K562 (cell line): Measurements from ENCODE around the gene POLR2H. TPM values are rescaled to one million over a fixed set of nuclear protein-coding genes. Genes with fewer than 3 reads are reported as not detected.
A peak's percentile ranks its signal among the peaks of the same experiment; 100 is the strongest.

ENCODE experiments used
- ATAC-seq: fragments of 200-7000 bp; cut with Tn5 transposase; 3 replicates; pipeline ENCODE4 v1.9.1; 2020; ENCODE audit warnings: moderate library complexity
- BruUV-seq: library from RNA; stranded (reverse); fragments of 400-500 nt; replicated peaks from 2 replicates; lab custom pipeline; 2021; lab: Mats Ljungman, UMichigan
- CTCF ChIA-PET: fragments of 300-600 bp; formaldehyde crosslinking; extraction: SDS; loops from one replicate; lab custom pipeline; 2021; ENCODE audit warnings: low intra/inter-chr PET ratio; lab: Yijun Ruan, JAX
- POLR2A ChIA-PET: fragments of 300-600, 350-650 bp; sonication (Branson Sonifier 250); formaldehyde crosslinking; extraction: SDS; loops from one replicate; lab custom pipeline; 2021; ENCODE audit warnings: antibody characterized with exemption, inconsistent platforms; lab: Yijun Ruan, JAX
- DNase-seq, 4 experiments: peaks; one replicate each; pipeline versions ENCODE4 v3.0.0 to v3.0.0-alpha.2; 2011 to 2018; ENCODE audit warnings: low spot score in 3 of 4, mixed read lengths in 3 of 4; ENCODE audit errors: extremely low read depth in 1 of 4
- FAIRE-seq: peaks from 2 replicates; lab custom pipeline; 2011; peaks lifted over from hg19 to GRCh38; lab: Jason Lieb, UNC
- H2AFZ ChIP-seq: 2 replicates; pipeline ENCODE4 v1.6.0; 2011; ENCODE audit warnings: low read depth, low read length, control low read depth, inconsistent platforms
- H3K27ac ChIP-seq: fragments of 200-600 bp; 3 replicates; pipeline ENCODE4 v1.8.0; 2011; ENCODE audit warnings: low read depth, mild to moderate bottlenecking, control low read depth, inconsistent platforms, low read length, moderate library complexity, mixed read lengths; ENCODE audit errors: extremely low read depth
- H3K27me3 ChIP-seq, 2 experiments: fragments of 300-600 bp in 1 of 2; 2 replicates in 1 of 2; 3 replicates in 1 of 2; pipeline versions ENCODE4 v1.6.0 to v1.8.0; 2011; ENCODE audit warnings: inconsistent platforms in 2 of 2, low read length in 2 of 2, mild to moderate bottlenecking in 1 of 2, mixed read lengths in 1 of 2, moderate library complexity in 1 of 2; ENCODE audit not compliant: control insufficient read depth in 2 of 2, insufficient read depth in 2 of 2
- H3K36me3 ChIP-seq: fragments of 300-600 bp; 3 replicates; pipeline ENCODE4 v1.8.0; 2011; ENCODE audit warnings: mild to moderate bottlenecking, low read length, inconsistent platforms; ENCODE audit not compliant: control insufficient read depth, insufficient read depth
- H3K4me1 ChIP-seq, 2 experiments: fragments of 200-600 bp in 1 of 2; replicated peaks in 1 of 2; 2 replicates in 1 of 2; 3 replicates in 1 of 2; pipeline versions ENCODE4 v1.5.1 to v1.8.0; 2011; ENCODE audit warnings: inconsistent platforms in 2 of 2, low read length in 2 of 2, mild to moderate bottlenecking in 1 of 2, mixed read lengths in 1 of 2, moderate library complexity in 1 of 2; ENCODE audit not compliant: control insufficient read depth in 2 of 2, insufficient read depth in 2 of 2
- H3K4me2 ChIP-seq: 2 replicates; pipeline ENCODE4 v1.6.1; 2011; ENCODE audit warnings: low read length, control low read depth, inconsistent platforms, mixed read lengths; ENCODE audit not compliant: insufficient read depth
- H3K4me3 ChIP-seq: fragments of 200-600 bp; sonication (generic), shearing (Covaris generic); 2 replicates; pipeline ENCODE4 v1.5.1; 2016; ENCODE audit warnings: control low read depth, inconsistent platforms
- H3K79me2 ChIP-seq: fragments of 200-600 bp; 3 replicates; pipeline ENCODE4 v1.8.0; 2011; ENCODE audit warnings: low read length, inconsistent platforms; ENCODE audit not compliant: control insufficient read depth, insufficient read depth
- H3K9ac ChIP-seq, 2 experiments: 2 replicates each; pipeline versions ENCODE4 v1.6.0 to v1.6.1; 2011; ENCODE audit warnings: low read depth in 2 of 2, low read length in 2 of 2, control low read depth in 1 of 2, inconsistent platforms in 1 of 2, mild to moderate bottlenecking in 1 of 2, mixed read lengths in 1 of 2; ENCODE audit not compliant: insufficient read depth in 1 of 2
- H3K9me1 ChIP-seq: one replicate; pipeline ENCODE4 v1.6.0; 2011; ENCODE audit warnings: inconsistent platforms, mild to moderate bottlenecking, low read length, moderate library complexity; ENCODE audit not compliant: control insufficient read depth, insufficient read depth
- H3K9me3 ChIP-seq: replicated peaks from 2 replicates; pipeline ENCODE4 v1.5.1; 2011; ENCODE audit warnings: low read depth, low read length, inconsistent platforms; ENCODE audit not compliant: control insufficient read depth, insufficient read depth
- H4K20me1 ChIP-seq: replicated peaks from 2 replicates; pipeline ENCODE4 v1.6.1; 2011; ENCODE audit warnings: low read length, inconsistent platforms, mixed read lengths; ENCODE audit not compliant: control insufficient read depth, insufficient read depth
- ATF1 ChIP-seq, 2 experiments: fragments of 450-650 bp in 1 of 2; IDR thresholded peaks; 2 replicates each; pipeline ENCODE4 v1.6.1; 2016; ENCODE audit warnings: missing compliant biosample characterization in 1 of 2, missing genetic modification characterization in 1 of 2
- FOXM1 ChIP-seq, 2 experiments: fragments of 450-650 bp in 1 of 2; sonication (generic) in 1 of 2; formaldehyde crosslinking in 1 of 2; IDR thresholded peaks; 2 replicates each; pipeline versions ENCODE4 v1.6.1 to v1.9.0; 2017 to 2022; ENCODE audit warnings: low read depth in 2 of 2, mild to moderate bottlenecking in 2 of 2, missing genetic modification reagents in 1 of 2, moderate library complexity in 1 of 2
- FUS ChIP-seq: fragments of 200-400 bp; formaldehyde crosslinking; optimal IDR thresholded peaks from 2 replicates; pipeline ENCODE3; 2017; ENCODE audit warnings: low read depth, low read length
- HCFC1 ChIP-seq: IDR thresholded peaks from 2 replicates; pipeline ENCODE4 v1.6.1; 2012; ENCODE audit warnings: low read depth, low read length, improper control_type of control experiment
- MEIS2 ChIP-seq: fragments of 450-650 bp; IDR thresholded peaks from 2 replicates; pipeline ENCODE4 v1.6.1; 2014; ENCODE audit warnings: mild to moderate bottlenecking; ENCODE audit not compliant: partially characterized antibody
- NFATC3 ChIP-seq: fragments of 450-650 bp; IDR thresholded peaks from 2 replicates; pipeline ENCODE4 v1.6.1; 2017; ENCODE audit warnings: mild to moderate bottlenecking
- NFE2L1 ChIP-seq: fragments of 450-650 bp; IDR thresholded peaks from 2 replicates; pipeline ENCODE4 v1.6.1; 2016; ENCODE audit warnings: missing genetic modification characterization, low read depth, mild to moderate bottlenecking, missing compliant biosample characterization, moderate library complexity, borderline replicate concordance
- NR4A1 ChIP-seq, 2 experiments: fragments of 250-450 bp in 1 of 2; fragments of 450-650 bp in 1 of 2; sonication (Bioruptor Pico) in 1 of 2; IDR thresholded peaks; 2 replicates each; pipeline versions ENCODE4 v1.4.0 to v1.6.1; 2016 to 2020; ENCODE audit warnings: mild to moderate bottlenecking in 2 of 2, missing compliant biosample characterization in 1 of 2, missing genetic modification characterization in 1 of 2, moderate library complexity in 1 of 2
- TAF7 ChIP-seq: fragments of 450-650 bp; IDR thresholded peaks from 2 replicates; pipeline ENCODE4 v1.6.1; 2016; ENCODE audit warnings: missing genetic modification characterization, missing compliant biosample characterization
- ZC3H8 ChIP-seq: fragments of 450-650 bp; IDR thresholded peaks from 2 replicates; pipeline ENCODE4 v1.6.1; 2017
- ZNF263 ChIP-seq: sonication (generic); formaldehyde crosslinking; IDR thresholded peaks from 2 replicates; pipeline ENCODE4 v1.8.0; 2022; ENCODE audit warnings: mild to moderate bottlenecking, missing genetic modification reagents, borderline replicate concordance
- WGBS: fragments of 100-300 bp; shearing (Covaris generic); methylation state at CpG from one replicate; pipeline ENCODE4 v1.1.6; 2016; ENCODE audit warnings: low coverage, mixed read lengths; ENCODE audit not compliant: insufficient coverage; ENCODE audit errors: missing lambda C conversion rate; 5-methylcytosine and 5-hydroxymethylcytosine counted together
- in situ Hi-C: fragments of 300-500 bp; cut with MboI; formaldehyde crosslinking; loops from 4 replicates; pipeline ENCODE4 v1.15.0; 2018; ENCODE audit warnings: inconsistent platforms, mixed read lengths
- intact Hi-C: fragments of 100-400 bp; cut with micrococcal nuclease; formaldehyde crosslinking; loops from 2 replicates; pipeline ENCODE4 v1.14.2; 2022
- polyA plus RNA-seq, 8 experiments: library from polyadenylated mRNA; depleted of rRNA in 4 of 8; stranded (reverse) in 5 of 8; unstranded in 3 of 8; fragments of >200 nt; fragmentation: Nextera tagmentation in 2 of 8; fragmentation: Illumina TruSeq in 1 of 8; extraction: Ambion mirVana in 2 of 8; extraction: Trizol in 1 of 8; gene quantifications; 2 replicates each; pipeline versions ENCODE4 v1.2.1 to v1.2.3, GENCODE V29; 2011 to 2014; ENCODE audit warnings: inconsistent platforms in 1 of 8, missing spikeins in 1 of 8
- total RNA-seq, 7 experiments: library from RNA; depleted of rRNA in 6 of 7; stranded (reverse); fragments of >200 nt in 6 of 7; fragmentation: Illumina TruSeq in 2 of 7; extraction: Trizol in 2 of 7; gene quantifications; 2 replicates each; pipeline versions ENCODE4 v1.2.1 to v1.2.3, GENCODE V29; 2011 to 2021; ENCODE audit warnings: low replicate concordance in 1 of 7
- TF ChIP-seq, protein P1 (sequence below): sonication (generic); formaldehyde crosslinking; IDR thresholded peaks from 2 replicates; pipeline ENCODE4 v1.8.1; 2023; ENCODE audit warnings: mild to moderate bottlenecking, missing genetic modification reagents
- TF ChIP-seq, protein P2 (sequence below): IDR thresholded peaks from 2 replicates; pipeline ENCODE4 v1.6.1; 2016; ENCODE audit warnings: missing genetic modification characterization, missing compliant biosample characterization

POLR2H gene
- total and polyA plus RNA-seq, 9 of the 15 experiments (the other 6 are each of a cell fraction or from before 2014, with no cell fraction given): 128 to 512 (median 220) TPM

DNA sequence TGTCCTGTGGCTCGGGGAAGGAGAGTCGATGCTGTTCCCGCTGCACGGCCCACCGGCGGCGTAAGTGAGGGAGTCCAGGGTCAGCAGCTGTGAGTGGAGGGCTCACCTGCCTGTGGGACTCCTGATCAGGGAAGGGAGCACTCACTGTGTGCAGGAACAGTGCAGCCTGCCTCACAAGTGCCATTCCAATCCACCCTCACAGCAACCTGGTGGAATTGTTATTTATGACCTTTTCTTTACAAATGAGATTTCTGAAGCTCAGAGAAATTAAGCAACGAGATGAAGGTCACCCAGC is 27.4 kb downstream of the POLR2H start:
- Histone ChIP-seq H4K20me1 (peaks cover 5% of the 10 kb centered on the region), H3K9me3 (no peaks in the 10 kb centered on the region), H3K36me3 (no peaks in the 10 kb centered on the region), H3K9ac (0 out of 4 replicates have a peak overlapping the region, but pooled peaks of 1 of the 2 experiments have one; percentile 66), H3K4me1 (peaks cover 0 to 11% of the 10 kb centered on the region in 2 experiments; a peak in 1 of 5 replicates), H3K4me3 (no peak overlapping the region), H3K27me3 (peaks cover 23 to 78% of the 10 kb centered on the region in 2 experiments), H2AFZ (no peak overlapping the region), H3K9me1 (no peaks in the 10 kb centered on the region), H3K27ac (no peak overlapping the region), H3K4me2 (no peak overlapping the region), H3K79me2 (no peaks in the 10 kb centered on the region)
- ChIA-PET CTCF (no interaction called here), POLR2A (interaction anchor here (0.8 to 0.9 kb wide), 2 partner anchors 17 to 141 kb away, joined by 3 read pairs; no protein-coding TSS in a partner anchor)
- DNase-seq (no peak), ATAC-seq (no peak), FAIRE-seq (no peak)
- BruUV-seq: no TSS peak
- intact Hi-C loops: loop anchor here (10.0 kb wide), 1 partner anchor 326 kb away; the partner anchor contains the start of gene MAGEF1
- TF ChIP-seq NFATC3 (no peak), ATF1 (CRISPR knock-in tag; IDR thresholded peaks at IDR 0.05) (no peak), ATF1 (tag; IDR thresholded peaks at IDR 0.05) (no peak), ZNF263 (CRISPR knock-in tag) (peak; percentile 74), HCFC1 (no peak)
- in situ Hi-C loops: no loop called here
- 1% methylated on average over 8 of the region's 8 CpGs for WGBS

DNA sequence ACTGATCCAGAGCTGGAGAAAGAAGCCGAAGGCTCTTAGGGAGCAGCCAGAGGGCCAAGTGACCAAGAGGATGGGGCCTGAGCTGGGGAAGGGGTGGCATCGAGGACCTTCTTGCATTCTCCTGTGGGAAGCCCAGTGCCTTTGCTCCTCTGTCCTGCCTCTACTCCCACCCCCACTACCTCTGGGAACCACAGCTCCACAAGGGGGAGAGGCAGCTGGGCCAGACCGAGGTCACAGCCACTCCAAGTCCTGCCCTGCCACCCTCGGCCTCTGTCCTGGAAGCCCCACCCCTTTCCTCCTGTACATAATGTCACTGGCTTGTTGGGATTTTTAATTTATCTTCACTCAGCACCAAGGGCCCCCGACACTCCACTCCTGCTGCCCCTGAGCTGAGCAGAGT is 27.9 kb downstream of the POLR2H start:
- CTCF ChIA-PET: no interaction called here
- TF ChIP-seq NFE2L1 (tag) (no peak), FUS (no peak), ZC3H8 (no peak), FOXM1 (IDR thresholded peaks at IDR 0.05; ENCODE audit: low read depth) (no peak), FOXM1 (CRISPR knock-in tag; IDR thresholded peaks at IDR 0.05; ENCODE audit: low read depth) (no peak), TAF7 (no peak), NR4A1 (CRISPR knock-in tag; IDR thresholded peaks at IDR 0.05) (no peak), NR4A1 (tag; IDR thresholded peaks at IDR 0.05) (no peak), MEIS2 (no peak)
- TF ChIP-seq, protein P1, sequence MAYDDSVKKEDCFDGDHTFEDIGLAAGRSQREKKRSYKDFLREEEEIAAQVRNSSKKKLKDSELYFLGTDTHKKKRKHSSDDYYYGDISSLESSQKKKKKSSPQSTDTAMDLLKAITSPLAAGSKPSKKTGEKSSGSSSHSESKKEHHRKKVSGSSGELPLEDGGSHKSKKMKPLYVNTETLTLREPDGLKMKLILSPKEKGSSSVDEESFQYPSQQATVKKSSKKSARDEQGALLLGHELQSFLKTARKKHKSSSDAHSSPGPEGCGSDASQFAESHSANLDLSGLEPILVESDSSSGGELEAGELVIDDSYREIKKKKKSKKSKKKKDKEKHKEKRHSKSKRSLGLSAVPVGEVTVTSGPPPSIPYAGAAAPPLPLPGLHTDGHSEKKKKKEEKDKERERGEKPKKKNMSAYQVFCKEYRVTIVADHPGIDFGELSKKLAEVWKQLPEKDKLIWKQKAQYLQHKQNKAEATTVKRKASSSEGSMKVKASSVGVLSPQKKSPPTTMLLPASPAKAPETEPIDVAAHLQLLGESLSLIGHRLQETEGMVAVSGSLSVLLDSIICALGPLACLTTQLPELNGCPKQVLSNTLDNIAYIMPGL (CRISPR knock-in tag): no peak
- TF ChIP-seq, protein P2, sequence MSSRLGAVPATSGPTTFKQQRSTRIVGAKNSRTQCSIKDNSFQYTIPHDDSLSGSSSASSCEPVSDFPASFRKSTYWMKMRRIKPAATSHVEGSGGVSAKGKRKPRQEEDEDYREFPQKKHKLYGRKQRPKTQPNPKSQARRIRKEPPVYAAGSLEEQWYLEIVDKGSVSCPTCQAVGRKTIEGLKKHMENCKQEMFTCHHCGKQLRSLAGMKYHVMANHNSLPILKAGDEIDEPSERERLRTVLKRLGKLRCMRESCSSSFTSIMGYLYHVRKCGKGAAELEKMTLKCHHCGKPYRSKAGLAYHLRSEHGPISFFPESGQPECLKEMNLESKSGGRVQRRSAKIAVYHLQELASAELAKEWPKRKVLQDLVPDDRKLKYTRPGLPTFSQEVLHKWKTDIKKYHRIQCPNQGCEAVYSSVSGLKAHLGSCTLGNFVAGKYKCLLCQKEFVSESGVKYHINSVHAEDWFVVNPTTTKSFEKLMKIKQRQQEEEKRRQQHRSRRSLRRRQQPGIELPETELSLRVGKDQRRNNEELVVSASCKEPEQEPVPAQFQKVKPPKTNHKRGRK (tag): no peak

More for the DNA sequence above, 27.9 kb downstream of the POLR2H start:
- Histone ChIP-seq H3K9me1 (no peaks in the 10 kb centered on the region), H3K9ac (peak overlapping the region in 1 of 2 experiments; percentile 47; a peak in 1 of 4 replicates), H3K79me2 (no peaks in the 10 kb centered on the region), H3K4me2 (no peak overlapping the region), H3K4me1 (peaks cover 0 to 11% of the 10 kb centered on the region in 2 experiments; a peak in 1 of 5 replicates), H3K27ac (no peak overlapping the region), H3K9me3 (no peaks in the 10 kb centered on the region), H3K27me3 (peaks cover 24 to 80% of the 10 kb centered on the region in 2 experiments), H4K20me1 (peaks cover 5% of the 10 kb centered on the region), H2AFZ (no peak overlapping the region), H3K36me3 (no peaks in the 10 kb centered on the region), H3K4me3 (no peak overlapping the region)
- in situ Hi-C loops (no loop called here), intact Hi-C loops (loop anchor here (10.0 kb wide), 1 partner anchor 325 kb away; the partner anchor contains the start of gene MAGEF1)
- DNase-seq (no peak), FAIRE-seq (no peak), ATAC-seq (peak; percentile 62)
- POLR2A ChIA-PET: no interaction called here
- no TSS peak for BruUV-seq
- 4% methylated on average over 5 of the region's 5 CpGs for WGBS
